Measurements from ENCODE around the gene KIRREL3.

KIRREL3 gene

DNA sequence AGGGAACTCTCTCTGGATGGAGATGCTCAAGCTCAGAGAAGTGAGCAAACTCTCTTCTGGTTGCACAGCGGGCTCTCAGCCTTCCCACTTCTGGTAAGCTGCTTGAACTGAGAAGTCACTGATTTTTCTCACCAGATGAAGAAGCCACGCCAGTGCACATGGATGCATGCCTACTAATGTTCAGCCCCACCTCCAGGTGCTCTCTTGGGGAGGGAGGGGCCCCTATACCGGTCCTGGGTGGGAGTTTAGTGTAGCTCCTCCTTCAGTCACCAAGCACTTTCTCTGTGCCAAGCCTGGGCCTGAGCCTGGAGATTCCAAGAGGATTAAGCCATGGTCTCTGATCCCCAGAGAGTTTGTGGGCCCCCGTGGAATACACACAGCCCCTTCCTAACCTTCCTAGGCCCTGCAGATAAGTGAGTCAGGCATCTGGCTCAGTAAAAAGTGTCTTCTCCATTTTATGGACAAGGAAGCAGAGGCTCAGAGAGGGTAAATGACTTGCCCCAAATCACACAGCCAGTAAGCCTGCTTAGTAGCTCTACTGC, 502.9 kb downstream of the KIRREL3 start:
- no peak for TF ChIP-seq POLR2A (IDR thresholded peaks at IDR 0.05; ENCODE audit: low read depth, low read length)
- FAIRE-seq: no peak
- DNase-seq (ENCODE audit: insufficient read length, low spot score): no peak

DNA sequence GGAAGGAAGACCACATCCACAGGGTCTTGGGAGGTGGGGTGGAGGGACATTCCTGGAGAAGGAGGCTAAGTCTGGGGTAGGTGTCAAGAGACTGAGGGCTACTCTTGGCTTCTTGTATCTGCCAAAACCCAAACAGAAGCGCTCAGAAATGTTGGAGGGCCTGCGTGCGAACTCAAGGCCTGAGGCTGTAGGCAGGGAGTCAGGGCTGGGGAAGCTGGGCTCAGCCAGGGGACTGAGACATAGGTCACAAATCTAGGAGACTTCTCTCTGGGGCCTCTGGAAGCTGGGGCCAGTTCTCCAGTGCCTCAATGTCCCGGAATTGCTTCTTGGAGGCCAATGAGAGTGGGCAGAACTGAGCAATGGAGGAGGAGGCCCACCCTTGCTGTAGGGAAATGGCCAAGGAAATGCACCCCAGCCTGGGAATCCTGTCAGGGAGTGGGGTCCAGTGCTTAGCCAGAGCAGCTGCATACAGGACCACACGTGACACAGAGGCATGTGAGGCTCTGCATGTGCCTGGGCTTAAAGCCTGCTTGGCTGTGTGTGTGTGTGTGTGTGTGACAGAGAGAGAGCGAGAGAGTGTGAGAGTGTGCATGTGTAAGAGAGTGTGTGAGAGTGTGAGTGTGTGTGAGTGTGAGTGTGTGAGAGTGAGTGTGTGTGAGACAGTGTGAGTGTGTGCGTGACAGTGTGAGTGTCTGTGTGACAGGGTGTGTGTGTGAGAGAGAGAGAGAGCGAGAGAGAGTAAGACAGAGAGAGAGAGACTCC, 503.8 kb downstream of the KIRREL3 start:
- no peak for TF ChIP-seq POLR2A (IDR thresholded peaks at IDR 0.05; ENCODE audit: low read depth, low read length)
- FAIRE-seq (no peak), DNase-seq (ENCODE audit: insufficient read length, low spot score) (no peak)

DNA sequence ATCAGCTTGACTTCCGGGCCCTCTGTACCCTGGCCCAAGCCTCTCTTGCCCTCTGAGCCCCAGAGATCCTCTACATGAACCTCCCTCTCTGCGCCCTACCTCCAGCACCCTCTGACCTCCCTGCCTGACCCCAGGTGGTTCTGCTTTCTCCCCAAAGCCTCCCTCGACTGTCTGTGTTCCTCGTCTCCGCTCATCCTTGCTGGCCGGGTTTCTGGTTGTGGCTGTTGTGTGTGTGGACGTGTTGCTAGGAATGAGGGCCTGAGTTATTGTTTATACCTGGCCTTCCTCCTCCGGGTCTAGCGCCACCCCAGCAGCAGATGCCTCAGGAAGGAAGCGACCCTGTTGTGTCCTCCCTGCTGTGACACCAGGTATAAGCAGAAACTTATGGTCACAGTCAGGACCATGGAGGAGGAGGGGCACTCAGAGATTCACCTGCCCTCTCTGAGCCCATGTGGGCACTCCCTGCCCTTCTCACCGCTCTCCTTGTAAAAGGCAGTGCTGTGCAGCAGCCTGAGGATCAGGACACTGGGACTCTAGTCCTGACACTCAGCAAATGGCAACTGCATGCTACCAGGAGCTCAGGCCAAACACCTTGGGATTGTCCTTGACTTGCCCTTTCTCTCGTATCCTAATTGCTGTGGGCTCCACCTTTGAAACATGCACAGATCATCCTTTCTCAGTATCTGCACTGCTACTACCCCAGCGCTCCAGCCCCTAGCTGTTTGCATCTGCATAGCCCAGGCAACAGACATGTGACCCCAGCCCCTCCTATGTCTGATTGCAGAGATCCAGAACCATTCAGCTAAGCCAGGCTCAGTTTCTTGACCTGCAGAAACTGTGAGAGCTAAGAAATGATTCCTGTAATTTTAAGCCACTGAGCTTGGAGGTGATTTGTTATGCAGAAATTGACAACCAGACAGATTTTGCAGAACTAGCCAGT, 505.0 kb downstream of the KIRREL3 start:
- FAIRE-seq: no peak
- TF ChIP-seq POLR2A (IDR thresholded peaks at IDR 0.05; ENCODE audit: low read depth, low read length): no peak
- no peak for DNase-seq (ENCODE audit: insufficient read length, low spot score)

DNA sequence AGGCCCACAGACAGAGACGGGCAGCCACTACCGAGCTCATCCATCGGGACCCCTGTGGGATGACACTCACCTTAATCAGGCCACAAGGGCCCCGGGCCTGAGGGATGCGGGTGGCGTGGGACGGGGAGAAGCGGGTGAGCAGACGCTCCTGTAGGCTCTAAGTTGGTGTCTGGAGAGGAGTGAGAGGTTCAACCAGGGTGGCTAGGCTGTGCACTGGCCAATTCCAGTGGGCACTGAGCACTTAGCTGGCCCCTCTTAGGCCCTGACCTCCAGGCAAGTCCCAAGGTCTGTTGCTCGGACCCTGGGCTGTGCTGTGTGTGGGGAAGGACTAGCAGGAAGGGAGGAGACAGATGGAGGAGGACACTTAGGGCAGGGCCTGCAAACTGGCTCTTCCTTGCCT, 505.7 kb downstream of the KIRREL3 start:
- DNase-seq (ENCODE audit: insufficient read length, low spot score) (no peak), FAIRE-seq (no peak)
- no peak for TF ChIP-seq POLR2A (IDR thresholded peaks at IDR 0.05; ENCODE audit: low read depth, low read length)

DNA sequence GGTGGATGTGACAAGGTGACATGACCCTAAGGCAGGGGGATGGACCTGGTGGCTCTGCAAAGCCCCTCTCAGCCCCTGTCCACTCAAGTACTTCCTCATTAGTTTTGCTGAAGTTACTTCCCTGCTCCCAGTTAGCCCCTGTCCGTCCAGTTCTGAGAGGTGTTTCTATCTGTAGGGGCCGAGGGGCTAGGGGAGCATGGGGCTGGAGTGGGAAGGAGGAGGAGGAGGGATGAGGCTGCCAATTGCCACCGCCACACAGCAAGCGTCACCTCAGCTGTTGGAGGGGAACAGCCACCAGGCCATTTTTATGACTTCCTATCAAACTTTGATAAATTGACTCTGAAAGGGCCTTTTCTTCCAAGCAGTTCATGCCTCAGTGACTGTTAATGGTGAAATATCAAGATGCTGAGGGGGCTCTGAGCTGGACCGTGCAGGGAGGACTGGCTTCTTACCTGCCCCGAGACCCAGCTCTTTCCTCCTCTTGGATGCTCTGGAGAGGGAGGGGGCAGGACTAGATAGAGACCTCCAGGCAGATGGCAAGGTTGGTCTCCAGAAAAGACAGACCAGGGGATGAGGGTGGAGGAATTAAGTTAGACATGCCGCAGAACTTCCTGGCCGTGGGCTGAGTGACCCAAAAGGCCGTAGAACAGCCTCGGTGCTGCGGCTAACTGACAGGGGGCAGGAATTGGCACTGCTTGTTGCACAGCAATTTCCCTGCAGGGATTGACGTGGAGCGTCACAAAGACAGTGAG, 508.1 kb downstream of the KIRREL3 start:
- DNase-seq (ENCODE audit: insufficient read length, low spot score) (no peak), FAIRE-seq (no peak)
- no peak for TF ChIP-seq POLR2A (IDR thresholded peaks at IDR 0.05; ENCODE audit: low read depth, low read length)

DNA sequence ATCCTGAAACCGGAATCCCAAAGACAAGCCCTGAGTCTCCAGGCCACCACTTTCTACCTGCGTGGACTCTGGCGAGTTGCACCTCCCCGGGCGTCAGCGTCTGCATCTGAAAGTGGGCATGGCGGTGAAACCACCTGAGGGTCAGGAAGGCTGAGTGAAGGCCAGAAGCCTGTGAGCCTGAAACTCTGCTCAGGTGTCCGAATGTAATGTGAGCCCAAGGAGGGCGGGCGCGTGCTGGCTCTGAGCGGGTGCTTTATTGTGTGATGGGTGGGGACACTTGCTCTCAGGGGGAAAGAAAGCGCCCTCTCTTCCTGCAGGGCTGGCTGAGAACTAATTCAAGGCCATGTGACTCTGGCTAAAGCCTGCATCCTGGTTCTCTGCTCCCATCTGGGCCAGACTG, 509.5 kb downstream of the KIRREL3 start:
- DNase-seq (ENCODE audit: insufficient read length, low spot score) (no peak), FAIRE-seq (no peak)
- TF ChIP-seq POLR2A (IDR thresholded peaks at IDR 0.05; ENCODE audit: low read depth, low read length): no peak

DNA sequence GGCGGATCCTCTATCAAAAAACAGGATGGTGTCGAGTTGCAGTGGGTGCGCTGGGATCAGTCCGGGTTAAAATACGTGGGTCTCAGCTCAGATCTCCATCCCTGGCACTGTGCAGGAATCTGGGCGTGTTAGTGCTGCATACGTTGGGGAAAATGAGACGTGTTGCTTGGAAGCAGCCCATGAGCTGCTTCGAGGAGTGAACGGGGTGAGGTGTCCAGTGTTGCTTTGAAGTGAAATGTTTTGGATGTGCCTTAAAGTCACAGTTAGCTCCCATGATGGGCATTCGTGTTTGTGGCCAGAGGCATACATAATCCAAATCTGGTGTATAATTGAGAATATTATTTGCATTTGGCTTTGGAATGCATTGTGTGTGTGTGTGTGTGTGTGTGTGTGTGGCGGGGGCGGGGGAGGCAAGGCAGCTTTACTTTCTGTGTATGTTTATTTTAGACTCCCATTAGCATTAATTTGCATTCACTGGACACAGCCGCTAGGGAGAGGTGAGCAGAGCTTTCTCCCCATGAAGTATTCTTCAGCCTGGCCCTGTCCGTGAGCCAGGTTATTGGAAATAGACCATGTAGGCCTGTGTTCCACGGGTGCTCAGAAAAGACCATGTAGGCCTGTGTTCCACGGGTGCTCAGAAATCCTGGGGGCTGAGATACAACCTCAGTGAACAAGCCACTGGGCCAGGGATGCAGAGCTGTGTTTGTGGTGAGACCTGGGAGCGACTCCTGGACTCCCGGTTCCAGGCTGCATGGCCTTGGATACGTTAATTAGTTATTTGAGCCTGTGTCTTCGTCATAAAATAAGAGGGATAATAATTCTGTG, 510.5 kb downstream of the KIRREL3 start:
- FAIRE-seq: no peak
- TF ChIP-seq POLR2A (IDR thresholded peaks at IDR 0.05; ENCODE audit: low read depth, low read length): no peak
- DNase-seq (ENCODE audit: insufficient read length, low spot score): no peak

DNA sequence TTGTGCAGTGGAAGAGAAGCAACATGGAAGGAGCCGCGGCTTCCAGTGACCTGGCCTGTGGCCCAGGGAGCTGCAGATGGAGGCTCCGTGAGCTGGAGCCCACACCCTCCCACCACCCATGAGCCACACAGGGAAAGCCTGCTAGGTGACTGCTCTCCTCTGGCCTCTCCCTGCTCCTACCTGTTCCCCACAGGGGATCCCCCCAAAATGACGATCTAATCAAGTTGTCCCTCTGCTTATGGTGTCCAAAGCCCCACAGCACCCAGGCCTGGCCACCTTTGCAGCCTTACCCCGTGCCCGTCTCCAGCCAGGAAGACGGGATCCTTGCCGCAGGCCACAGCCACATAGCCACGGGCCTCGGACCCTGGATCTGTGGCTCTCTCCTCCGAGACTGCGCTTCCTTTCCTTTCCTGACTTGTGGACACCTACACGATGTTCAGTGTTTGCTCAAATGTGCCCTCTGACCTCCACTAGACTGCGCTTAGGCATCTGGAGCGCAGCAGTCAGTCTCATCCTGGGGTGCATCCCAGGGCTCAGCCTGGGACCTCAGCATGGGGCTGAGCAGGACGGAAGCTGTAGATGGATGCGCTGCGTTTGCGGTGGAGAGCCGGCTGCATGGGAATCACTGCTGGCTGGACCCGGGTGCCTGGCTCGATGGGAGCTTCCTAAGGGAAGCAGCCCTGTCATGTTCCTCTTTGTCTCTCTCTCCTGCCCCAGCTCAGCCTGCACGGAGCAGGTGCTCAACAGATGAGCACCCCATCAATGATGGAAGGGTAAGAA, 511.8 kb downstream of the KIRREL3 start:
- no peak for TF ChIP-seq POLR2A (IDR thresholded peaks at IDR 0.05; ENCODE audit: low read depth, low read length)
- FAIRE-seq (no peak), DNase-seq (ENCODE audit: insufficient read length, low spot score) (no peak)

DNA sequence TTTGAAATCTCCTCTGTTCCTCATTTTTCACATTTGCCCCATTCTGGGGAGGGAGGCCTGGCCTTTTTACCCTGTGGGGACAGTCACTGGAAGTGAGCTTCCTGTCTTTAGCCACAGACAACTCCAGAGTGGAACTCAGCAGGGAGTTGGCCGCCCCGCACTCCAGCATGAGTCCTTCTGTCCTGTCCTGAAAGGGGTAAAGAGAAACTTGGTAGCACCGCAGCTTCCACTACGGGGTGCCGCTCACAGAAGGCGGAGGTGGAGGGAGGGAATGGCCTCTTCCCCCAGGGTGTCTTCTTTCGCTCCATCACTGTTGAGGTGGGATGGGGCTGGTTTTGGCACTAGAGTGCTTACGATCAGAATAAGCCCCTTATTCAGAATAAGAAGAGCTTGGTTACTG, 512.9 kb downstream of the KIRREL3 start:
- FAIRE-seq (no peak), DNase-seq (ENCODE audit: insufficient read length, low spot score) (no peak)

DNA sequence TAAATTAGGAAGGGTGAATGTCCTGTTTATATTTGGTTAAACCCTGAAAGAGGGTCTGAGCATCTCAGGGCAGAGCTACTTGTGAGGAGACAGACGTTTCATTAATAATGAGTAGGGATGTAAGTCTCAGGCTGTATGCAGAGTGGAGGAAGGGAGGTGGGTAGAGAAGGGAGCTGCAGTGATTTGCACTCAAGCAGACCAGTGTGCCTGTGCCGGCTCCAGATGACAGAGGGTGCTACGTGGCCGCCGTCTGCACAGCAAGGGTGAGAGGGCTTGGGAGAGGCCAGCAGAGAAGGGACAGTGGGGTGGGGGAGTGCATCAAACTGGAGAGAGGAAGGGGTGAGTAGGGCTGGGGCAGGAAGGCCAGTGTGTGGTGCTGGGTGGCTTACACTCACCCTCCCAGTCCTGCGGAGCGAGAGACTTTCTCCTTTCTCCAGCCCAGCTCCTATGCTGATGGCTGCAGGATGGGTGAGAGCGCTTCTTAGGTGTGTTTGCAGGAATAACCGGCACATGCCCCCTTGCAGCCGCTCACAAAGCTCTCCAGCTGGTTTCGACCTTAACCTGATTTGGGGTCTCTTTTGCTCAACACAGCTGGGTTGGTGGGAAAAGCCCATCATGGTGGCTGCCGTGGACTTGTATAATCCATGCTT, 514.5 kb downstream of the KIRREL3 start:
- no peak for DNase-seq (ENCODE audit: insufficient read length, low spot score)
- no peak for FAIRE-seq
- no peak for TF ChIP-seq POLR2A (IDR thresholded peaks at IDR 0.05; ENCODE audit: low read depth, low read length)

More for the DNA sequence above, 512.9 kb downstream of the KIRREL3 start:
- no peak for TF ChIP-seq POLR2A (IDR thresholded peaks at IDR 0.05; ENCODE audit: low read depth, low read length)

DNA sequence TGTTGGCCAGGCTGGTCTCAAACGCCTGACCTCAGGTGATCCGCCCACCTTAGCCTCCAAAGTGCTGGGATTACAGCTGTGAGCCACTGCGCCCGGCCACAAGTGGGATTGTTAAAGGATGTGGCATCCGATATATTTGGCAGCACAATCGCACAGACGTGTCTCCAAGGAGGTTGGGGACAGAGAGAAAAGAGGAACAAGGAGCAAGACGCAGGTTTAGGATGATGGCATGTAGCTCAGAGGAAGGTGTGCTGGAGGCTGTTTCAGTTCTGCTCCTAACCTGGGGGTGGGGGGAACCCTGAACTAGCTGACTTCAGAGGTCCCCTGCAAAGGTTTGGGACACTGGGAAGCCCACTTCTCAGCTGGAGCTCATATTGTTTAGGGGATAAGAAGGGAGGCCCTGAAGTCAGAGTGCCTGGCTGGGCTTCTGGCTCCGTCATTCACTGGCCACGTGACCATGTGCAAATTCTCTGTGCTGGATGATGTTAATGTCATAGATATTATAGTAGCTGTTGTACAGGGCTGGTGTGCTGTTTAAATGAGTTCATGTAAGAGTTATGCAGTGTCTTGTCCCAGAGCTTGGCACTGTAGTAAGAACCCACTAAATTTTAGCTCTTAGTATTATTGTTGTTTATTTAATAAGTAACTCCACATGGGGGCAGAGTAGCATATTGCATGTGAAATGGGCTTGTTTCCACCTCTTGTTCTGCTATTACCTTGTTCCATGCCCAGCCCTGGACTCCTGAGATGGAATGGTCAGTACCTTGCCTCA, 515.4 kb downstream of the KIRREL3 start:
- no peak for DNase-seq (ENCODE audit: insufficient read length, low spot score)
- no peak for FAIRE-seq
- TF ChIP-seq POLR2A (IDR thresholded peaks at IDR 0.05; ENCODE audit: low read depth, low read length): no peak
